GM12873 (cell line): ENCODE measurements around the gene SARM1.

Experiments
- TF ChIP-seq, protein P1 (sequence below): IDR thresholded peaks from 2 replicates; pipeline ENCODE4 v1.5.1; 2012; ENCODE audit warnings: low read depth, mild to moderate bottlenecking, moderate library complexity, low read length, control low read depth; ENCODE audit not compliant: insufficient read depth; ENCODE audit errors: missing control alignments

SARM1 gene

DNA sequence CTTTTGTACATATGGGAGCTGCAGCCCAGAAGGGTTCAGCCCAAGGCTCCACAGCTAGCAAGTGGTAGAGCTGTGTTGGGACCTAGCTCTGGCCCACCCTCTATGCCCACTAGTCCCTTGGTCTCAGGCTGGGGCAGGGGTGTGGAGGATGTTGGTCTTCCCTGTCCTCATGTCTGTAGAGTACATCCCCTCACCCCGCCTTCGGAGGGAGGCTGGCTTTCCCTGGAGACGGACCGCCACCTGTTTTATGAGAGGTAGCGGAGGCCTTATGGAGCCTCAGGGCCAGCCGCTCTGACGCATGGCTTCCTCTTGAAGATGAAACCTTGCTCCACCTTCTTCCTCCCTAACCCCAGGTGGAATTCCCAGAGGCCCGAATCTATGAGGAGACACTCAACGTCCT lies 27.5 kb upstream of the SARM1 start:
- TF ChIP-seq, protein P1, sequence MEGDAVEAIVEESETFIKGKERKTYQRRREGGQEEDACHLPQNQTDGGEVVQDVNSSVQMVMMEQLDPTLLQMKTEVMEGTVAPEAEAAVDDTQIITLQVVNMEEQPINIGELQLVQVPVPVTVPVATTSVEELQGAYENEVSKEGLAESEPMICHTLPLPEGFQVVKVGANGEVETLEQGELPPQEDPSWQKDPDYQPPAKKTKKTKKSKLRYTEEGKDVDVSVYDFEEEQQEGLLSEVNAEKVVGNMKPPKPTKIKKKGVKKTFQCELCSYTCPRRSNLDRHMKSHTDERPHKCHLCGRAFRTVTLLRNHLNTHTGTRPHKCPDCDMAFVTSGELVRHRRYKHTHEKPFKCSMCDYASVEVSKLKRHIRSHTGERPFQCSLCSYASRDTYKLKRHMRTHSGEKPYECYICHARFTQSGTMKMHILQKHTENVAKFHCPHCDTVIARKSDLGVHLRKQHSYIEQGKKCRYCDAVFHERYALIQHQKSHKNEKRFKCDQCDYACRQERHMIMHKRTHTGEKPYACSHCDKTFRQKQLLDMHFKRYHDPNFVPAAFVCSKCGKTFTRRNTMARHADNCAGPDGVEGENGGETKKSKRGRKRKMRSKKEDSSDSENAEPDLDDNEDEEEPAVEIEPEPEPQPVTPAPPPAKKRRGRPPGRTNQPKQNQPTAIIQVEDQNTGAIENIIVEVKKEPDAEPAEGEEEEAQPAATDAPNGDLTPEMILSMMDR = no peak

DNA sequence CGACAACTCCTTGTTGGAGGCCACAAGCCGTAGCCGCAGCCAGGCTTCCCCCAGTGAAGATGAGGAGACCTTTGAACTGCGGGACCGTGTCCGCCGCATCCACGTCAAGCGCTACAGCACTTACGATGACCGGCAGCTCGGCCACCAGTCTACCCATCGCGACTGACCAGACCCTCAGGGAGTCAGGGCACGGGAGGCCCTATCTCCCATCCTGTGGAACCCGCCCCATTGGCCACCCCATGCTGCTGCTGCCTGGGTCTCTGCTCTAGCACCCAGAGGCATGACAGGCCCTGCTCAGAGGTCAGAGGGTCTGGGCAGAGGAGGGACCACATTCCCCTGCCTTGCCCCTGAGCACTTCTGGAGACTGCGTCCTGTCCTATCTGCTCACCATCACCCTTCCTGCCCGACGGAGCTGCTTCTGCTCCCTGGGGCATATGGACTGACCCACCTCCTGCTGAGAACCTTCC lies 27.0 kb upstream of the SARM1 start:
- TF ChIP-seq, protein P1 = no peak

DNA sequence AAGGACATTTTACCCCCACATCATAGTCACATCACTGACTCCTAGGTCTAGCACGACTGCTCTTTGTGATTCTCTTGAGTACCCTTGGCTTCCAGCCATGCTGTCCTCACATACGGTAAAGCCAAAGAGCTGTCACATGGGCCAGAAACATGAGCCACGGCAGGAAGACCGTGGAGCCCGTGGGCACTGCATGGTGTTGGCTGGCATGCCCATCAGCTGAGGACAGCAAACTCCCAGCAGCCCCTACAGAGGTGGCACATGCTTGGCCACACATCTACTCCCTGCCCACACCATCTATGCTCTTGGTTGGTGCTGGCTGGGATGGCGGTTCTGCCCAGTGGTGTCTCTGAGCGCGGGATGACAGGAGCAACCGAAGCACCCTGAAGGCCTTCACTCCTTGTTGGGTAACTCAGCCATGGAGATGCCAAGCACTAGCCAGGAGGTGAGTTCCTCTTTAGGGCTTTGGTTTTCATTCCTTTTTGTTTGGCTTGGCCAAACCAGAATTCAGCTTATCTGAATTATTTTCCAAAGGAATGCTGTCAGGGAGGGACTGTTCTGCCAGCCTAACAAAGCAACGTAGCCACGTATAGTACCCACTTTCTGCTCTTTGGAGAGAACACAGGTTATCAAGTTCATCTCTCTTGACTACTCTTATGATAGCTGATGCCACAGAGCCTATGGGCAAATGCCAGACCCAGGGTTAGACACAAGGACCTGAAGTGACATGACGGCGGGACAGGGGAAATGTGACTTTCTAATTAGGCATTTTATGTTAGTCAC lies 25.9 kb upstream of the SARM1 start:
- TF ChIP-seq, protein P1 = no peak

DNA sequence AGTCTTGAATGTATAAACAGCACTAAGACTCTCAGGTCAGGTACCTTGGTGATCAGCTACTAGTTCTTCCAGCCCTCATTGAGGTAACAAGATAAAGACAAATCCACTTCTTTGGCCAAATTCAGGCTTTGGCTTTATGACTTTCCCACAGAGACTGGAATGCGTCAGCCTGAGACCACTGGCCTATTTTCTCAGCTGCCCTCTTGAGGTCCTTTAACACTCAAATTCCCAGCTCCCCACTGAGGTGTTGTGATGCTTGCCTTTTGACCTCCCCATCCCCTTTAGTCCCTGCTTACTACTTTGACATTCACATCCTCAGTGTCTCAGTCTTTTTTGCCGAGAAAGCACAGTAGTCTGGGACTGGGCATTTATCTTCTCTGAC lies 25.3 kb upstream of the SARM1 start:
- TF ChIP-seq, protein P1 = no peak

DNA sequence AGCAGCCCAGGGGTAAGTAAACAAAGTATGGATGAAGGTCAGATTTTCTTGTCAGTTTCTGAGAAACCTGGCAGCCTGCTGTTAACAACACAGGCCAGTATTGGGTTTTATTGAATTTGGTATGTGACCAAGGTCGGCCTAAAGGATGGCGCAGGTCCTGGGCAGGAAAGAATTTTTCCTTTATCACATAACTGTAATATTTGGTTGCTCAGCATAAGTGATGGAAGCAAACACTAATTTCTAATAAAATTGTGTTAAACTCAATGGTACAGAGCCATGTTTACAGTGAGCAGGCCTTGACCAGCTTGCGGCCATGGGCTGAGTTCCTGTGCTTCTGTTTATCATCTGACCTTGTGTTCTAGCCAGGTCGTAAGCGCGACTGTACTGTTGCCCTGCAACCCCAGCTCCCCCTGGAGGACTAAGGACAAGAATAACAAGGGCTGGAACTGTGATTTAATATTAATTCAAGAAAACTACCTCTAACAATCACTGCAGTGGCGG lies 24.7 kb upstream of the SARM1 start:
- TF ChIP-seq, protein P1 = peak; percentile 17

DNA sequence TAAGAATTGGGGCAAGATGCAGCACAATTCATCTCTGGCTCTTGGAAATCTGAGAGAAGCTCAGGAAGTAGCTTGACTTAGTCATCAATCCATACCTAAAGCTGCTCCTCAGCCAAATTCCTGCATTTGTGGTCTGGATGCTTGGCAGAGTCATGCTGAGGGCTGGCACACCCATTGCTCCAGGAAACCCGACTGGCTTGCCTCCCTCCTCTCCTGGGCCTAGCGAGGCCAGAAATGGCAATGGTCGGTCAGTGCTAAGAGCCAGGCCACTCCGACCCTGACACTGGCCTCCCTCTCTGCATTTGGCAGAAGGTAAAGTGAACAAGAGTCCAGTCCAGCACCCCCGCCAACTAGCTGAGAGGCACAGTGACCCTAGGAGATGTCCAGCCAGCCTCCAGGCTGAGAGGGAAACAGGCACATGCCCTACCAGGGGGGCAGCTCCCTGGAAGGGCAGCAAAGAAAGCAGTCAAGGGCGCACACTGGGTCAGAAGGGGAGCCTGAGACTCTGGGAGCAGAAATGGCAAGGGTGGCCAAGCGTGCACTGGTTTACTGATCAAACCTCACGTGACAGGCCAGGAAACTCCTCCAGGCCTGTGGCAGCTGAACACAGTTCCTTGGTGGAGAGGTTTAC lies 24.1 kb upstream of the SARM1 start:
- TF ChIP-seq, protein P1 = no peak

DNA sequence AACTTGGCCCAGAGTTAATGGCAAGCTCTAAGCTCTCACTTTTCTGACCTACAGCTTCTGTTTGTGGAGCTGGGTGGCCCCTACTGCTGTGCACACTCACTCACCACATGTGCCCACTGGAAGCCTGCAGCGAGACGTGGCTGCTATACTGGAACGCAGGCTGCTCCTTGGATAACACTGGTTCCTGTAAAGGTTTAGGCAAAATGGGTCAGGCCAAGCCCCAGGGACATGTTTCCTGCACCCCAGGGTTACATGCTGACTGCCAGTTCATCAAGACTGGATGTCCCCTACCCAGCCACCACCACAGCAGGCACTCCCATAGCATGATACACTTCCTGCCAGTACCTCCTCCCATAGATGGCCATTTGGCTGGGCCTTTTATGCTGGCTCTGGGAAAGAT lies 22.5 kb upstream of the SARM1 start:
- TF ChIP-seq, protein P1 = no peak
